H9 (cell line): ENCODE measurements around the gene MCEE. TPM values are rescaled to one million over a fixed set of nuclear protein-coding genes. Genes with fewer than 3 reads are reported as not detected.

ENCODE experiments used
- DNase-seq: peaks from one replicate; pipeline ENCODE4 v3.0.0-alpha.2; 2017
- H2AFZ ChIP-seq: one replicate; pipeline ENCODE4 v1.6.1; 2013; ENCODE audit warnings: mild to moderate bottlenecking, low read length, control low read depth, moderate library complexity
- H2AK5ac ChIP-seq: 2 replicates; pipeline ENCODE4 v1.6.1; 2013; ENCODE audit warnings: low read length, control low read depth, mixed read lengths; ENCODE audit not compliant: insufficient read length
- H2BK120ac ChIP-seq: one replicate; pipeline ENCODE4 v1.6.1; 2013; ENCODE audit warnings: low read depth, mild to moderate bottlenecking, low read length, control low read depth, inconsistent platforms; ENCODE audit not compliant: poor library complexity, severe bottlenecking
- H2BK12ac ChIP-seq: 2 replicates; pipeline ENCODE4 v1.6.1; 2013; ENCODE audit warnings: low read length, control low read depth, mixed read lengths, low read depth; ENCODE audit not compliant: insufficient read length
- H2BK15ac ChIP-seq: 2 replicates; pipeline ENCODE4 v1.6.1; 2013; ENCODE audit warnings: low read depth, low read length, control low read depth
- H2BK20ac ChIP-seq: one replicate; pipeline ENCODE4 v1.6.1; 2013; ENCODE audit warnings: low read depth, mild to moderate bottlenecking, low read length, control low read depth, inconsistent platforms; ENCODE audit not compliant: poor library complexity, severe bottlenecking
- H2BK5ac ChIP-seq: 2 replicates; pipeline ENCODE4 v1.6.1; 2013; ENCODE audit warnings: low read length, control low read depth, mixed read lengths; ENCODE audit not compliant: insufficient read length
- H3K14ac ChIP-seq: 2 replicates; pipeline ENCODE4 v1.6.1; 2013; ENCODE audit warnings: low read length, control low read depth; ENCODE audit not compliant: insufficient read depth
- H3K18ac ChIP-seq: 2 replicates; pipeline ENCODE4 v1.6.1; 2013; ENCODE audit warnings: low read depth, mild to moderate bottlenecking, mixed read lengths, low read length, control low read depth; ENCODE audit not compliant: insufficient read length
- H3K23ac ChIP-seq: 2 replicates; pipeline ENCODE4 v1.6.1; 2013; ENCODE audit warnings: low read length, control low read depth, mixed read lengths, low read depth; ENCODE audit not compliant: insufficient read length
- H3K23me2 ChIP-seq: 2 replicates; pipeline ENCODE4 v1.6.1; 2013; ENCODE audit warnings: low read depth, mild to moderate bottlenecking, mixed read lengths, low read length, control low read depth; ENCODE audit not compliant: insufficient read length, poor library complexity, severe bottlenecking
- H3K27ac ChIP-seq: 2 replicates; pipeline ENCODE4 v1.5.1; 2013; ENCODE audit warnings: low read length, control low read depth, mixed read lengths, low read depth; ENCODE audit not compliant: insufficient read length
- H3K27me3 ChIP-seq: 2 replicates; pipeline ENCODE4 v1.6.1; 2013; ENCODE audit warnings: low read length, control low read depth, inconsistent platforms; ENCODE audit not compliant: insufficient read depth
- H3K4ac ChIP-seq: 2 replicates; pipeline ENCODE4 v1.6.1; 2013; ENCODE audit warnings: low read depth, mild to moderate bottlenecking, control low read depth, inconsistent platforms, low read length, moderate library complexity
- H3K4me1 ChIP-seq: 2 replicates; pipeline ENCODE4 v1.6.1; 2013; ENCODE audit warnings: low read length, control low read depth, inconsistent platforms; ENCODE audit not compliant: insufficient read depth
- H3K4me2 ChIP-seq: 2 replicates; pipeline ENCODE4 v1.6.1; 2013; ENCODE audit warnings: low read length, control low read depth, mixed read lengths; ENCODE audit not compliant: insufficient read length, insufficient read depth
- H3K56ac ChIP-seq: 2 replicates; pipeline ENCODE4 v1.6.1; 2013; ENCODE audit warnings: low read depth, mild to moderate bottlenecking, mixed read lengths, low read length, control low read depth; ENCODE audit not compliant: insufficient read length
- H3K79me1 ChIP-seq: 2 replicates; pipeline ENCODE4 v1.6.1; 2013; ENCODE audit warnings: low read depth, mild to moderate bottlenecking, moderate library complexity, low read length, control low read depth, inconsistent platforms; ENCODE audit not compliant: insufficient read depth, poor library complexity, severe bottlenecking
- H3K79me2 ChIP-seq: 2 replicates; pipeline ENCODE4 v1.6.1; 2013; ENCODE audit warnings: low read length, control low read depth, inconsistent platforms; ENCODE audit not compliant: insufficient read depth
- H3K9ac ChIP-seq: 2 replicates; pipeline ENCODE4 v1.6.1; 2013; ENCODE audit warnings: low read length, control low read depth, mixed read lengths; ENCODE audit not compliant: insufficient read length; ENCODE audit errors: extremely low read depth
- H3K9me3 ChIP-seq: one replicate; pipeline ENCODE4 v1.6.1; 2013; ENCODE audit warnings: low read depth, low read length, inconsistent platforms; ENCODE audit not compliant: control insufficient read depth
- H3T11ph ChIP-seq: one replicate; pipeline ENCODE4 v1.6.1; 2013; ENCODE audit warnings: mild to moderate bottlenecking, low read length, control low read depth, inconsistent platforms
- H4K20me1 ChIP-seq: one replicate; pipeline ENCODE4 v1.6.1; 2013; ENCODE audit not compliant: control insufficient read depth, insufficient read length, insufficient read depth
- H4K5ac ChIP-seq: 2 replicates; pipeline ENCODE4 v1.6.1; 2013; ENCODE audit warnings: low read depth, mild to moderate bottlenecking, mixed read lengths, low read length, control low read depth; ENCODE audit not compliant: insufficient read length
- H4K8ac ChIP-seq: replicated peaks from 2 replicates; pipeline ENCODE4 v1.6.1; 2013; ENCODE audit warnings: low read length, control low read depth, mixed read lengths, low read depth; ENCODE audit not compliant: insufficient read length
- H4K91ac ChIP-seq: 2 replicates; pipeline ENCODE4 v1.6.1; 2013; ENCODE audit warnings: low read depth, mild to moderate bottlenecking, moderate library complexity, mixed read lengths, low read length, control low read depth; ENCODE audit not compliant: insufficient read length
- H3K27ac Mint-ChIP-seq, 3 experiments: 2 replicates in 2 of 3; 3 replicates in 1 of 3; pipeline ENCODE4 v1.8.0; 2020 to 2021; ENCODE audit warnings: mixed read lengths in 3 of 3, mild to moderate bottlenecking in 1 of 3, moderate library complexity in 1 of 3
- H3K27me3 Mint-ChIP-seq: 2 replicates; pipeline ENCODE4 v1.8.0; 2021; ENCODE audit warnings: low read depth, mild to moderate bottlenecking, moderate library complexity, mixed read lengths
- H3K36me3 Mint-ChIP-seq, 3 experiments: 2 replicates in 2 of 3; 3 replicates in 1 of 3; pipeline ENCODE4 v1.8.0; 2020 to 2021; ENCODE audit warnings: low read depth in 3 of 3, mixed read lengths in 3 of 3; ENCODE audit not compliant: insufficient read depth in 1 of 3
- H3K4me1 Mint-ChIP-seq, 2 experiments: 2 replicates each; pipeline ENCODE4 v1.8.0; 2020; ENCODE audit warnings: mixed read lengths in 2 of 2
- H3K4me3 Mint-ChIP-seq, 2 experiments: 2 replicates in 1 of 2; 3 replicates in 1 of 2; pipeline ENCODE4 v1.8.0; 2020 to 2021; ENCODE audit warnings: mild to moderate bottlenecking in 2 of 2, mixed read lengths in 2 of 2, moderate library complexity in 1 of 2
- H3K9me3 Mint-ChIP-seq, 2 experiments: 2 replicates in 1 of 2; 3 replicates in 1 of 2; pipeline ENCODE4 v1.8.0; 2020; ENCODE audit warnings: mild to moderate bottlenecking in 2 of 2, mixed read lengths in 2 of 2, moderate library complexity in 1 of 2
- WGBS: extraction: QIAGEN DNeasy Blood & Tissue Kit; methylation state at CpG from one replicate; pipeline ENCODE4 v1.1.7; 2013; ENCODE audit warnings: missing lambda C conversion rate, low lambda C conversion rate, mixed read lengths; ENCODE audit not compliant: insufficient read length; ENCODE audit errors: extremely low coverage; 5-methylcytosine and 5-hydroxymethylcytosine counted together
- total RNA-seq: library from RNA; stranded (reverse); gene quantifications from 2 replicates; pipeline ENCODE4 v1.2.1, GENCODE V29; 2021
- TF ChIP-seq, protein P1 (sequence below): fragments of 200-600 bp; sonication (generic); conservative IDR thresholded peaks from 3 replicates; pipeline ENCODE4 v1.8.0; 2021; ENCODE audit warnings: antibody characterized with exemption, mild to moderate bottlenecking

MCEE gene
- total RNA-seq, 1 experiment from 2014 or later, result 12.5 TPM

DNA sequence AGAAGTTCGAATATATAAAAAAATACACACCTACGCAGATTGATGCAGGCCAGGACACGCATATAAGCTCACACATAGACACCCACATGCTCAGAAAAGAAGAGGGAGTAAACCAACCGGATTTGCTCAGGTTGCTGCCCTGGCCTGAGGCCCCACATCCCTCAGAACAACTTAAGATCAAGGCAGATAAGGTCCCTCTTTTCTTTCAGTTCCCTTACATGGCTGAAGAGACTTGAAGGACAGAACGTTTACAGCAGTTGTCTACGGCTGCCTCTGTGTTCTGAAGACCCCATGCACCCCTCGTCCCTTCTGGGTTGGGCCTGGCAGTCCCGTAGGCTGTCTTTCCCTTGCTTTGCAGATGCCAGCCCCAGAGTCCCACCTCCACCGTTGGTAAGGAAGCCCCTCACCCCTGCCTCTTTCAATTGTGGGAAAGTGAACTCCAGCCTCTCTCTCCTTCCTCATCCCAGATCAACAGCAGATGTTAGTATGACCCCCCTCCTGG, 65.9 kb downstream of the MCEE start:
- WGBS, result no CpG with 5 or more reads among the region's 9 CpGs
- H2AK5ac ChIP-seq, result no peak overlapping the region
- no peak overlapping the region for H3K14ac ChIP-seq
- H3K4me1 ChIP-seq, result no peaks in the 10 kb centered on the region
- H3K4me1 Mint-ChIP-seq, result peaks cover 2 to 4% of the 10 kb centered on the region in 2 experiments
- no peak overlapping the region for H2BK15ac ChIP-seq
- H2AFZ ChIP-seq, result no peak overlapping the region
- DNase-seq, result no peak
- peaks cover 16% of the 10 kb centered on the region for H3K23me2 ChIP-seq
- no peak overlapping the region for H2BK5ac ChIP-seq
- H4K20me1 ChIP-seq, result no peaks in the 10 kb centered on the region
- no peak overlapping the region for H3K23ac ChIP-seq
- no peak overlapping the region for H3K18ac ChIP-seq
- no peak overlapping the region for H3K4me2 ChIP-seq
- H3K27me3 ChIP-seq, result no peaks in the 10 kb centered on the region
- no peak overlapping the region for H3K4me3 Mint-ChIP-seq
- TF ChIP-seq, protein P1, sequence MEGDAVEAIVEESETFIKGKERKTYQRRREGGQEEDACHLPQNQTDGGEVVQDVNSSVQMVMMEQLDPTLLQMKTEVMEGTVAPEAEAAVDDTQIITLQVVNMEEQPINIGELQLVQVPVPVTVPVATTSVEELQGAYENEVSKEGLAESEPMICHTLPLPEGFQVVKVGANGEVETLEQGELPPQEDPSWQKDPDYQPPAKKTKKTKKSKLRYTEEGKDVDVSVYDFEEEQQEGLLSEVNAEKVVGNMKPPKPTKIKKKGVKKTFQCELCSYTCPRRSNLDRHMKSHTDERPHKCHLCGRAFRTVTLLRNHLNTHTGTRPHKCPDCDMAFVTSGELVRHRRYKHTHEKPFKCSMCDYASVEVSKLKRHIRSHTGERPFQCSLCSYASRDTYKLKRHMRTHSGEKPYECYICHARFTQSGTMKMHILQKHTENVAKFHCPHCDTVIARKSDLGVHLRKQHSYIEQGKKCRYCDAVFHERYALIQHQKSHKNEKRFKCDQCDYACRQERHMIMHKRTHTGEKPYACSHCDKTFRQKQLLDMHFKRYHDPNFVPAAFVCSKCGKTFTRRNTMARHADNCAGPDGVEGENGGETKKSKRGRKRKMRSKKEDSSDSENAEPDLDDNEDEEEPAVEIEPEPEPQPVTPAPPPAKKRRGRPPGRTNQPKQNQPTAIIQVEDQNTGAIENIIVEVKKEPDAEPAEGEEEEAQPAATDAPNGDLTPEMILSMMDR, result no peak
- H3K27me3 Mint-ChIP-seq, result peaks cover 12% of the 10 kb centered on the region
- H3K79me1 ChIP-seq, result no peaks in the 10 kb centered on the region
- no peak overlapping the region for H4K8ac ChIP-seq
- no peaks in the 10 kb centered on the region for H3K9me3 Mint-ChIP-seq
- H2BK120ac ChIP-seq, result no peak overlapping the region
- no peak overlapping the region for H3K56ac ChIP-seq
- no peaks in the 10 kb centered on the region for H3K9me3 ChIP-seq
- no peaks in the 10 kb centered on the region for H3K79me2 ChIP-seq
- no peak overlapping the region for H3K4ac ChIP-seq
- no peak overlapping the region for H4K91ac ChIP-seq
- no peak overlapping the region for H2BK20ac ChIP-seq
- H2BK12ac ChIP-seq, result no peak overlapping the region
- H3K27ac Mint-ChIP-seq, result no peak overlapping the region
- no peak overlapping the region for H3T11ph ChIP-seq
- no peak overlapping the region for H4K5ac ChIP-seq
- H3K9ac ChIP-seq, result no peak overlapping the region
- no peak overlapping the region for H3K27ac ChIP-seq
- no peaks in the 10 kb centered on the region for H3K36me3 Mint-ChIP-seq
